MCF 10A (cell line): ENCODE measurements around the gene GULP1. TPM values are rescaled to one million over a fixed set of nuclear protein-coding genes. Genes with fewer than 3 reads are reported as not detected.

Experiments used
- BruUV-seq: library from RNA; stranded (reverse); fragments of 400-500 nt; replicated peaks from 2 replicates; lab custom pipeline; 2021; lab: Mats Ljungman, UMichigan
- CTCF ChIA-PET: fragments of 300-600 bp; sonication (Branson Sonifier 250); formaldehyde crosslinking; extraction: SDS; loops from one replicate; lab custom pipeline; 2021; ENCODE audit warnings: antibody characterized with exemption, inconsistent platforms; lab: Yijun Ruan, JAX
- POLR2A ChIA-PET: fragments of 300-600, 350-650 bp; sonication (Branson Sonifier 250); formaldehyde crosslinking; extraction: SDS; loops from one replicate; lab custom pipeline; 2020; ENCODE audit warnings: antibody characterized with exemption, inconsistent platforms; lab: Yijun Ruan, JAX
- DNase-seq: peaks from one replicate; pipeline ENCODE4 v3.0.0-alpha.2; 2018; ENCODE audit not compliant: unreplicated experiment
- H3K27ac Mint-ChIP-seq: one replicate; pipeline ENCODE4 v1.8.0; 2022; ENCODE audit warnings: mild to moderate bottlenecking, low read depth, mixed read lengths; ENCODE audit not compliant: unreplicated experiment
- H3K27me3 Mint-ChIP-seq: one replicate; pipeline ENCODE4 v1.8.0; 2022; ENCODE audit warnings: mixed read lengths; ENCODE audit not compliant: insufficient read depth, unreplicated experiment
- H3K36me3 Mint-ChIP-seq: one replicate; pipeline ENCODE4 v1.8.0; 2022; ENCODE audit warnings: mild to moderate bottlenecking, moderate library complexity, mixed read lengths; ENCODE audit not compliant: insufficient read depth, unreplicated experiment
- H3K4me1 Mint-ChIP-seq: one replicate; pipeline ENCODE4 v1.8.0; 2022; ENCODE audit warnings: mixed read lengths; ENCODE audit not compliant: insufficient read depth, unreplicated experiment
- H3K4me3 Mint-ChIP-seq: one replicate; pipeline ENCODE4 v1.8.0; 2022; ENCODE audit warnings: mild to moderate bottlenecking, moderate library complexity, mixed read lengths; ENCODE audit not compliant: unreplicated experiment
- H3K9me3 Mint-ChIP-seq: one replicate; pipeline ENCODE4 v1.8.0; 2022; ENCODE audit warnings: mixed read lengths; ENCODE audit not compliant: unreplicated experiment
- intact Hi-C: fragments of 100-400 bp; cut with micrococcal nuclease; formaldehyde crosslinking; loops from 2 replicates; pipeline ENCODE4 v1.14.1; 2022
- total RNA-seq: library from RNA; stranded (reverse); gene quantifications from 2 replicates; pipeline ENCODE4 v1.2.3, GENCODE V29; 2022
- TF ChIP-seq, protein P1 (sequence below): fragments of 200-600 bp; IDR thresholded peaks from one replicate; pipeline ENCODE4 v1.8.0; 2022; ENCODE audit warnings: antibody characterized with exemption, mild to moderate bottlenecking; ENCODE audit not compliant: unreplicated experiment

GULP1 gene
- total RNA-seq, 1 experiment from 2014 or later = 4.2 TPM

DNA sequence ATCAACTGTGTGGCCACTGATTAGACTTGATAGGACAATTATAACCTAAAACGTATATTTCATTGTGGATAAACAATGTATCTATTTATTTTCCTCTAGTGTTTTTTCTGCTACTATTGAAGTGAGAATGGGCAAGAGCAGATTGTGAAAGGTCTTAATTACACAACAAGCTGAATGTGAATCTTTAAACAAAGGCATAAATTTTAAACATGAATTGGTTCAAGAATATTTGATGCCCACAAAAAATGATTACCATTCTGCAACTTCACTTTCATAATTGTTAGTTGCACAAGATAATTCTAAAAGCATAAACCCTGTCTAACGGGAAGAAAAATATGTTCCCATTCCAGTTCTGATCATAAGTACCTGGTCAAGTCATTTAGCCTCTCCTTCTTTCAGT, 285.6 kb downstream of the GULP1 start:
- Mint-ChIP-seq H3K9me3 (no peaks in the 10 kb centered on the region), H3K4me3 (no peak overlapping the region), H3K27me3 (no peaks in the 10 kb centered on the region), H3K27ac (no peak overlapping the region), H3K4me1 (no peaks in the 10 kb centered on the region), H3K36me3 (no peaks in the 10 kb centered on the region)
- intact Hi-C loops = no loop called here
- CTCF ChIA-PET = interaction anchor here (0.6 kb wide), 1 partner anchor 375 kb away, joined by 3 read pairs; no protein-coding TSS in a partner anchor
- DNase-seq = no peak
- BruUV-seq = no TSS peak
- TF ChIP-seq, protein P1, sequence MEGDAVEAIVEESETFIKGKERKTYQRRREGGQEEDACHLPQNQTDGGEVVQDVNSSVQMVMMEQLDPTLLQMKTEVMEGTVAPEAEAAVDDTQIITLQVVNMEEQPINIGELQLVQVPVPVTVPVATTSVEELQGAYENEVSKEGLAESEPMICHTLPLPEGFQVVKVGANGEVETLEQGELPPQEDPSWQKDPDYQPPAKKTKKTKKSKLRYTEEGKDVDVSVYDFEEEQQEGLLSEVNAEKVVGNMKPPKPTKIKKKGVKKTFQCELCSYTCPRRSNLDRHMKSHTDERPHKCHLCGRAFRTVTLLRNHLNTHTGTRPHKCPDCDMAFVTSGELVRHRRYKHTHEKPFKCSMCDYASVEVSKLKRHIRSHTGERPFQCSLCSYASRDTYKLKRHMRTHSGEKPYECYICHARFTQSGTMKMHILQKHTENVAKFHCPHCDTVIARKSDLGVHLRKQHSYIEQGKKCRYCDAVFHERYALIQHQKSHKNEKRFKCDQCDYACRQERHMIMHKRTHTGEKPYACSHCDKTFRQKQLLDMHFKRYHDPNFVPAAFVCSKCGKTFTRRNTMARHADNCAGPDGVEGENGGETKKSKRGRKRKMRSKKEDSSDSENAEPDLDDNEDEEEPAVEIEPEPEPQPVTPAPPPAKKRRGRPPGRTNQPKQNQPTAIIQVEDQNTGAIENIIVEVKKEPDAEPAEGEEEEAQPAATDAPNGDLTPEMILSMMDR = no peak
- POLR2A ChIA-PET = no interaction called here

DNA sequence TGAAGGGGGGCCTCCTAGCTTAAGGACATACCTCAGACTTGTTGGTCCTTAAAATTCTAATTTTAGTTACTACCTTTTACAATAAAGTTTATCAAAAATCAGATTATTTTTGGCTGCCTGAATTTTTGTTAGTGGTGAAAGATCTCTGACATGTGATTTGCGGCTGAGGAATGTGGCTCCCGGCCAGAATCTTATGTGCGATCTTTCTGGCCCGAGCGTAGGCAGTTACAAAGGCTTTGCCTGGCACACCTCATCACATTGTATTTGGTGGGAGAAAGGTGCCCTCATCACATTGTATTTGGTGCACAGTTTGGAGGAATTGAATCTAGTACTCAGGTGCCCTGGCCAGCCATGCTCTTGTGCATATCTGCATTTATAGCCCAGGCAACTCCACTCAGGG, 289.1 kb downstream of the GULP1 start:
- Mint-ChIP-seq H3K27ac (no peak overlapping the region), H3K4me3 (no peak overlapping the region), H3K9me3 (no peaks in the 10 kb centered on the region), H3K4me1 (no peaks in the 10 kb centered on the region), H3K27me3 (no peaks in the 10 kb centered on the region), H3K36me3 (no peaks in the 10 kb centered on the region)
- TF ChIP-seq, protein P1 = no peak
- no TSS peak for BruUV-seq
- intact Hi-C loops = no loop called here
- ChIA-PET CTCF (no interaction called here), POLR2A (no interaction called here)
- no peak for DNase-seq

DNA sequence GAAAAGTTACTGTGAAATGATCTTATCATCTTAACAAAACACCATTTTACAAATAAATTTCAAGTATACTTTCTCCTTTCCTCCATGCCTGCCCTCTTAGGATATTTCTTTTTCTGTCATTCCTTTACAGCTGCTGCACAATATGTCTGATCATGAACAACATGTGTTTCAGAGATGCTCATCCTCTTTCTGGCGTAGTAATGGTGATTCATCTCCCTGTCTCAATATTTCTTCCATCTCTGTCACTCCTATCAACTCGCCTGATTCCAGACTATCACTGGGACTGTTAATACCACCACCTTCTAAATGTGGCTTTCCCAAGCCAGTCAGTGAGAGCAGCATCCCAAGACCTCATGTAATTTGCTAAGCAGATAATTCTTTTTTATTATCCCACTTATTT, 290.5 kb downstream of the GULP1 start:
- ChIA-PET CTCF (interaction anchor here (0.6 kb wide), 1 partner anchor 52 kb away, joined by 3 read pairs; no protein-coding TSS in a partner anchor), POLR2A (no interaction called here)
- H3K36me3 Mint-ChIP-seq = no peaks in the 10 kb centered on the region
- TF ChIP-seq, protein P1 = no peak
- no peaks in the 10 kb centered on the region for H3K27me3 Mint-ChIP-seq
- no peaks in the 10 kb centered on the region for H3K9me3 Mint-ChIP-seq
- DNase-seq = no peak
- H3K4me1 Mint-ChIP-seq = no peaks in the 10 kb centered on the region
- BruUV-seq = no TSS peak
- H3K27ac Mint-ChIP-seq = no peak overlapping the region
- intact Hi-C loops = no loop called here
- no peak overlapping the region for H3K4me3 Mint-ChIP-seq

DNA sequence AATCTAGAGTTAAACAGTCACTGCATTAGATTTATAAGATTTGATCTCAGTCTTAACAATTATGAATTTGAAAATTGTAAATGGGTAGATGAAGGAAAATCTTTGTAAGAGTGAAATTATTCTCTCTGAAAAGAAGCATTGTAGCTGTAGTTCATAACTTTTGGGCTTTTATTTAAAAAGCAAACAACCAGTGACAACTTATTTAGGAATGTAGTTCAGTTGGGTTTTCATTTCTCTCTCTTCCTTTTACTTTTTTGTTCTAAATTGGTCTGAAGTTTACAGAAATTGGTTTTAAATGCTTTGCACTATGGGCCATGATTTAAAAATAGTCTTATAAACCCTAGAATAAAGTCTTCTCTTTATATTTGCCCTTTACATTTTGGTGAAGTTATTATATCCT, 296.6 kb downstream of the GULP1 start:
- H3K9me3 Mint-ChIP-seq = no peaks in the 10 kb centered on the region
- intact Hi-C loops = no loop called here
- no peak overlapping the region for H3K4me3 Mint-ChIP-seq
- POLR2A ChIA-PET = no interaction called here
- CTCF ChIA-PET = interaction anchor here (0.6 kb wide), 1 partner anchor 693 kb away, joined by 6 read pairs; no protein-coding TSS in a partner anchor
- no peaks in the 10 kb centered on the region for H3K36me3 Mint-ChIP-seq
- no peak overlapping the region for H3K27ac Mint-ChIP-seq
- no peaks in the 10 kb centered on the region for H3K4me1 Mint-ChIP-seq
- H3K27me3 Mint-ChIP-seq = no peaks in the 10 kb centered on the region
- no TSS peak for BruUV-seq
- TF ChIP-seq, protein P1 = no peak
- no peak for DNase-seq
